Stimulated activated CD8-positive, alpha-beta memory T cell treated with anti-CD3 and anti-CD28 coated beads, Interleukin-7, amount 100 ng/mL, for 1 hour (primary cell): ENCODE data around the gene ZNF207.
"Not testable (repeated sequence)": the region's sequence is repeated elsewhere in the genome, so short reads cannot be mapped to it uniquely, and the experiment has no call there.

ENCODE experiments used
- DNase-seq, 2 donors: peaks; one replicate each; pipeline ENCODE4 v3.0.0-alpha.2; 2020; ENCODE audit warnings: low read depth in 2 of 2

Gene ZNF207

GRCh38 chr17:32335046-32335445 is 14.9 kb upstream of the ZNF207 start:
- DNase-seq, result no peak

DNA sequence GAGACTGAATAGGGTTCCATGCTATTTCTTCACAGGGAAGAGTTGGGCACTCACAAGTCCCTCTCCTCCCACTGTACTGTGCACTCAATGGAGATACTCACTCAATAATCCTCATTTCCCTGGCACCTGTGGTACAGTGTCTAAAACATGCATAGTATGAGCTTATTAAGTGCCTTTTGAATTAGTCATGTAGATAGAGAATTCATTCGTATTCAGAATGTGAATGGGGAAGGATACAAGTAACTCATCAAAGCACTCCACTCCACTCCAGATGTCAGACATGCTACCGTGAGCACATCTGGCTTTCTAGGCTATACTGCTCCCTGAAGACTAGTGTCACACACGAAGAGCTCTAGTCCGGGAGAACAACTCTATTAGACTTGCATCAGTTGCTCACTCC is 14.3 kb upstream of the ZNF207 start:
- no peak for DNase-seq

DNA sequence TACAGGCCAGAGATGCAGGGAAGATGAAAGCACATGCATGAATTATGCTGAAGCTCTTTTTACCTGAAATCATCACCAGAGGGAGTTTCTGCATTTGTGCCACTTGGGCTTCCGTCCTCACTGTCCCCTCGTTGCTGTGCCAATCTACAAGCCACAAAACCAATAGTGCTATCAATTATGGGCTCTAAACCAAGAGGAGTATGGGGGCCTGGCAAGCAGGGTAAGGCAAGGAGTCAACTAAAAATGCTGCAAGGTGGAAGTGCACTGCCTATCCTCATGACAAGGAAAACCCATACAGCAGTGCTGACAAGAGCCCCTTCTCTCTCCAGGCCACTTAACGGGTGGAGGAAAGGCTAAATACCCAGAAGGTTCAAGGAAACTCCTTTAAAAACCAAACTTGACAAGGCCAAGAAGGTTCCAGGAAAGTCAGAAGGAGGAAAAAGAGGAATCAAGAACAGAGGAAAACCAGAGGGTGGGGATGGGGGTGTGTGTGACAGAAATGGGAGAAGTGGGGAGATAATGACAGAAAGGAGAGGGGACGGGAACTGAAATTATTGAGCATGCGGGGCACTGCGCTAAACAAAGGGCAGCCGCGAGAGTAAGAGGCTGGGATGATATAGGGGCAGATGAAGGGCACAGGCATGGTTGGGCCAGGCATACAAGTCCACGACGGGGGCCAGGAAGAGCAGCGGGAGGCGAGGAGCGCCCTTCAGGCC is 8.7 kb upstream of the ZNF207 start:
- DNase-seq, result no peak

DNA sequence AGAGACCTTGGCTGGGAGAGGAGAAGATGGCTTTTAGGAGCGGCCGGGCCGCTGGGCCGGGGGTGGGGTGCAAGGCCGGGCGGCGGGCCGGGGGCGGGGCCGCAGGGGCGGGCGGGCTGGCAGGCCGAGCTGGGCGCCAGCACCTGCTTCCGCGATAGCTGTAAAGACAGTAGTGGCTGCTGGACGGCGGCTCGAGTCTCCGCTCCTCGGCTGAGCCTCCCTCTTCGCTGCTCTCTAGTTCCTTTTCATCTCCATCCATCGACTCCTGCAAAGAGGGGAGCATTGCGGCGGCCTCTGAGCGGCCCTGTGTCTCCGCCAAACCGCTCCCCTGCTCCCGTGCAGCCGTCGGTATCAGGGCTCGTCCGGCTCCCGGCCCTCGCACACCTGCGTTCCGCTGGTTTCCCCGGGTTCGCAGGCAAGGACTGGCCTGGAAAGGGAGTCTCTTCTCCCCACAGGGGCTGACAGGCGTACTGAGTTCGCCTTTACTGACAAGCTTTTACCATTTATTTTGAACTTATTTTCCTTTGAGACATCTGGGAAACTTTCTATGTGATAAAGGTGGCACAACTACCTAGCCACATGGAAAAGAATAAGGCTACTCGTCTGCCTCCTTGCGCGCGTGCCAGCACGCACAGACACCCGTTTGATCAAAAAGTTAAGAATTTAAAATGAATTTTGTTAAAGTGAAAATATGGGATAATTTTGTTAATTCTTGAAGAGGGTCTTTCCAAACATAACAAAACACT is 7.9 kb upstream of the ZNF207 start, which contains the start of gene C17orf75:
Gene C17orf75 (minus strand): TSS at position 317 of the 746 bp plus-strand sequence. CDS start 34 bp downstream, at position 283.
- peak; percentile 53 for DNase-seq

- DNase-seq, result no peak
These were observed 7.2 kb upstream of the ZNF207 start for GRCh38 chr17:32342603-32343325.

DNA sequence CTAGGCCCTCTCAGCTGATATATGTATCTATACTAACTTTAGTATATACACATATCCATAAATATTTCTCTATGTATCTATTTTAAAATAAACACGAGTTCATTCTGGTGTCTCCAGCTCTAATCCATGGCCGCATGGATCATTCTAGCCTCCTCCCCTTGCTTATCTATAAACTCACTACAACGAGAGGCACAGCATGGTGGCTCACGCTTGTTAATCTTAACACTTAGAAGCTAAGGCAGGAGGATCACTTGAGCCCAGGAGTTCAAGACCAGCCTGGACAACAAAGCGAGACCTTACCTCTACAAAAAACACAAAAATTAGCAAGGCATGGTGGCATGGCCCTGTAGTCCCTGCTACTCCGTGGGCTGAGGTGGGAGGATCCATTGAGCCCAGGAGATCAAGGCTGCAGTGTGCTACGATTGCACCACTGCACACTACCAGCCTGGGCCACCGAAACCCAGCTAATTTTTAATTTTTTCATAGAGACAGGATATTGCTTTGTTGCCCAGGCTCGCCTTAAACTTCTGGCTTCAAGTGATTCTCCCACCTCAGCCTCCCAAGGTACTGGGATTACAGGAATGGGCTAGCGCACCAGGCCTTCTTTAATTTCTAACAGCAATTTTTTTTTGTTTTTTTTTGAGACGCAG is 3.9 kb upstream of the ZNF207 start:
- DNase-seq, result no peak

GRCh38 chr17:32348483-32348800 is 1.5 kb upstream of the ZNF207 start:
- DNase-seq, result no peak

- no peak for DNase-seq
These were observed 479 bp upstream of the ZNF207 start for GRCh38 chr17:32349503-32349853.

DNA sequence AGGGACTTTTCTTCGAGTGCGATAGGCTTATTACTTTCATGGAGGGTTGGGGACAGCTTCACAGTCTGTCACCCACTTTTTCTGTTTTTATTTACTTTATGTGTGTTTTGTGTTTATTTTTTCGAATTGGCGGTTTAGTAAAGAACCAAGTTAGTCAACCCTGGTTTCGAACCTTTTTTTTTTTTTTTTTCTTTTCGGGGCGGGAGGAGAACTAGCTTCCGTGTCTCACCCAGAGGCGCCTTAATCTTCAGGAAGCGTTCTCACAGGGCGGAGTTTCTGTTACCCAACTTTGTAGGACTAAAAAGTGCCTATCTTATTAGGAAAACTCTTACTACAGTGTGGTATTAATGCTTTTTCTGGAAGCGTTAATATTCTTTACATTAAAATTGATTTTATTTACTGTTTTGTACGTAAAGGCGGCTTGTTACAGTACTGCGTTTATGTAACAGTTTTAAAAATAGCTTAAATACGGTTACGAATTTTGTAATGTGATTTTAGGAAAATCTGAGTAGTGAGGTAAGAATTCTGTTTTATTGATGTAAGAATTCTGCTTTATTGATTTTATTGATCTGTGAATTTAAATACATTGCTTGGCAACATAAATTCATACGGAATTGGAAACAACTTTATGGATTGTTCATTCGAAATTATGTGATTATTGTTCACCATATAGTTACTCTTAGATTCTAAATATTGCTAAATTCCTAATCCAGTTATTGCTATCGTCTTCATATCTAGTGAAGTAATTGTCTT is 885 bp downstream of the ZNF207 start:
- no peak for DNase-seq

GRCh38 chr17:32352734-32353133 is 2.8 kb downstream of the ZNF207 start:
- DNase-seq, result not testable (repeated sequence)

- DNase-seq, result no peak
These were observed 5.9 kb downstream of the ZNF207 start for GRCh38 chr17:32355649-32356377.

DNA sequence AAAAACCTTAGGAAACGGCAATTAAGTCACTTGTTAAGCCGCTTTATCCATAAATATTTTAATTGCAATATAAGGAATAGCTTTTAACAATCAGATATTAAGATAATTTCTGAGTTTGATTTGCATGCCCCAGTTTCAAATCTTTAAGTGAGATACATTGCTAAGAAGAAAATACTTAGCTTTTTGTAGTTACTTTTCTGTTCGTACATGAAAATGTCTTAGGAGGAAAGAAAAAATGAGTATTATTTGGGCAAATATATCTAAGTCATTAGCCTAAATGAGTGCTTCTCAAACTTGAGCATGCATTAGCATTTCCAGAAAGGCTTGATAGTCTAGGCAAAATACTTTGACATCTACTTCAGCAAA is 6.4 kb downstream of the ZNF207 start:
- DNase-seq, result no peak

- DNase-seq, result no peak
These were observed 6.8 kb downstream of the ZNF207 start for GRCh38 chr17:32356750-32357149.

GRCh38 chr17:32357615-32358014 is 7.7 kb downstream of the ZNF207 start:
- no peak for DNase-seq

GRCh38 chr17:32361270-32361669 is 11.3 kb downstream of the ZNF207 start:
- no peak for DNase-seq

GRCh38 chr17:32370426-32370825 is 20.5 kb downstream of the ZNF207 start:
- no peak for DNase-seq

- no peak for DNase-seq
These were observed 32.7 kb downstream of the ZNF207 start for GRCh38 chr17:32382526-32383223.

GRCh38 chr17:32383926-32384434 is 34.0 kb downstream of the ZNF207 start:
- no peak for DNase-seq

DNA sequence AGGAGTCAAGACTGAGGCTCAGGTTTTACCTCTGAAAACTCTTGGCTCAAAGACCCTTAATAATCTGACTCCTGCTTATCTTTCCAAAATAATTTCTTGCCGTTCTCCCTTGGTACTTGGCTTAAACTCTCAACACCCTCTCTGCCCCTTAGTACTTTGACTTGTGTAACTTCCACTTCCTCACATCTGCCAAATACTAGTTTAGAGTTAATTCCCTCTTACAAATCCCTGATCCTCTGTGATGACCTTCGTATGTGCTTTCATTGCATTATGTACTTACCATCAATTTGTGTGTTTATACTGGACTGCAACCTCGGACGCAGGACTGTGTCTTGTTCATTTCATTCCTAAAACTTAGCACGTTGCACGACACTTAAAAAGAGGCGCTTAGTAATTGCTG is 35.2 kb downstream of the ZNF207 start:
- no peak for DNase-seq

DNA sequence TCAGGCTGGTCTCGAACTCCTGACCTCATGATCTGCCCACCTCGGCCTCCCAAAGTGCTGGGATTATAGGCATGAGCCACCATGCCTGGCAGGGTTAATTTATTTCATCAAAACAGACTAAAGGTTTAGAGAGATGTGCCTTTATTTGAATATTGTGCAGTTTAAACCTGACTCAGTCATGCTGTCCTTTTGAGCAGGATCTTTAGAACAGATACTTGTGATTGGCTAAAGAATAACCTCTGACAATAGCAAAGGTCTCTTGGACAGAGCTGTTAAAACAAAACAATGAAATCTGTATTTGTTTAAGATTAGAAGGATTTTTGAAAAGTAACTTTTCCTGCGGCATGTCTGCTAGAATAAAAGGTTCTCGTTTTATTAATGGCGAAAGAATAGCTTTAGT is 36.0 kb downstream of the ZNF207 start:
- no peak for DNase-seq
